Fibroblast of peridontal ligament (primary cell): ENCODE results near the gene TNIK.

Source experiments
- DNase-seq: peaks from one replicate; pipeline ENCODE4 v3.0.0-alpha.2; 2010; ENCODE audit errors: extremely low read depth

The TNIK gene

GRCh38 chr3:171362575-171362974 is 97.6 kb downstream of the TNIK start:
- no peak for DNase-seq

GRCh38 chr3:171358881-171359198 is 101.4 kb downstream of the TNIK start:
- no peak for DNase-seq

- DNase-seq, result no peak
Measured at GRCh38 chr3:171358181-171358880, 101.9 kb downstream of the TNIK start.

- no peak for DNase-seq
Measured at GRCh38 chr3:171357721-171358120, 102.5 kb downstream of the TNIK start.

GRCh38 chr3:171356251-171356650 is 104.0 kb downstream of the TNIK start:
- no peak for DNase-seq

GRCh38 chr3:171354706-171355582 is 105.3 kb downstream of the TNIK start:
- DNase-seq, result no peak

GRCh38 chr3:171354049-171354705 is 106.0 kb downstream of the TNIK start:
- DNase-seq, result no peak

GRCh38 chr3:171353423-171353822 is 106.8 kb downstream of the TNIK start:
- no peak for DNase-seq

- DNase-seq, result no peak
Measured at GRCh38 chr3:171352387-171352935, 107.7 kb downstream of the TNIK start.

GRCh38 chr3:171351676-171352075 is 108.5 kb downstream of the TNIK start:
- DNase-seq, result peak; percentile 73

GRCh38 chr3:171350364-171350763 is 109.8 kb downstream of the TNIK start:
- DNase-seq, result no peak

GRCh38 chr3:171349392-171349791 is 110.8 kb downstream of the TNIK start:
- DNase-seq, result no peak

- DNase-seq, result peak; percentile 30
Measured at GRCh38 chr3:171348121-171348520, 112.1 kb downstream of the TNIK start.

GRCh38 chr3:171347301-171348039 is 112.7 kb downstream of the TNIK start:
- no peak for DNase-seq

- DNase-seq, result peak; percentile 8
Measured at GRCh38 chr3:171346582-171347300, 113.5 kb downstream of the TNIK start.

- no peak for DNase-seq
Measured at GRCh38 chr3:171346019-171346418, 114.2 kb downstream of the TNIK start.

- DNase-seq, result no peak
Measured at GRCh38 chr3:171345107-171345843, 114.9 kb downstream of the TNIK start.

- DNase-seq, result no peak
Measured at GRCh38 chr3:171343693-171344092, 116.5 kb downstream of the TNIK start.

GRCh38 chr3:171342783-171343420 is 117.3 kb downstream of the TNIK start:
- DNase-seq, result no peak

GRCh38 chr3:171342200-171342599 is 118.0 kb downstream of the TNIK start:
- DNase-seq, result no peak
